ENCODE results near the gene PGAM2. TPM values are rescaled to one million over a fixed set of nuclear protein-coding genes. Genes with fewer than 3 reads are reported as not detected.

The PGAM2 gene
- total and polyA plus RNA-seq, 2 of the 4 experiments (the other 2 are of a cell fraction): not detected

DNA sequence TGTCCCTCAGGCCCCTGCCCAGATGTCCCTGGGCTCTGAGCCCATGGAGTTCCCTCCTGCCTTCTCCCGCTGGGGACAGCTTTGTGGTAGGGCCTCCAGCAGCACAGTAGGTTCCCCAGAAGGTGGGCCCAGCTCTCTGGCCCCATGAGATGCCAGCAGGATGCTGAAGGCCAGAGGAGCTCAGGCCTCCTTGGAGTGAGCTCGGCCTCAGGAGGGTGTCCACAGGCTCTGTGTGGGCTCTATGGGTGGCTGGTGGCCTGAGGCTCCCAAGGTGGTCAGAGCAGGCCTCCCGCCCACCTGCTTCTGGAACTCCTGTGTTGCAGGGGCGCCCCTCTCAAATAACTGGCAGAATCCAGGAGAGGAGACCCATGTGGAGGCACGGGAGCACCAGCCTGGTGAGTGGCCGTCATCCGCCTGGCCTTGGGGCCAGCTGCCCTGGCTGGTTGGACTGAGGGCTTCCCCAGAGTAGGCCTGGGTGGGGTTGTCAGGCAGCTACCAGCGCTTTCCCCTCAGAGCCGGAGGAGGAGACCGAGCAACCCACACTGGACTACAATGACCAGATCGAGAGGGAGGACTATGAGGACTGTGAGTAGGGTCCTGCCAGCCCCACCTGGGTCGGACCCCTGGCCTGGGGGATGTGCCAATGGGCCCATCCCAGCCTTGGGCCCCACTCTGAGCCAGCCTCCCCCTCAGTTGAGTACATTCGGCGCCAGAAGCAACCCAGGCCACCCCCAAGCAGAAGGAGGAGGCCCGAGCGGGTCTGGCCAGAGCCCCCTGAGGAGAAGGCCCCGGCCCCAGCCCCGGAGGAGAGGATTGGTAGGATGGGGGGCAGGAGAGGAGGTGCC, 42.0 kb upstream of the PGAM2 start (continued):
- no peak for TF ChIP-seq CEBPB (IDR thresholded peaks at IDR 0.05; ENCODE audit: low read depth, low read length)

DNA sequence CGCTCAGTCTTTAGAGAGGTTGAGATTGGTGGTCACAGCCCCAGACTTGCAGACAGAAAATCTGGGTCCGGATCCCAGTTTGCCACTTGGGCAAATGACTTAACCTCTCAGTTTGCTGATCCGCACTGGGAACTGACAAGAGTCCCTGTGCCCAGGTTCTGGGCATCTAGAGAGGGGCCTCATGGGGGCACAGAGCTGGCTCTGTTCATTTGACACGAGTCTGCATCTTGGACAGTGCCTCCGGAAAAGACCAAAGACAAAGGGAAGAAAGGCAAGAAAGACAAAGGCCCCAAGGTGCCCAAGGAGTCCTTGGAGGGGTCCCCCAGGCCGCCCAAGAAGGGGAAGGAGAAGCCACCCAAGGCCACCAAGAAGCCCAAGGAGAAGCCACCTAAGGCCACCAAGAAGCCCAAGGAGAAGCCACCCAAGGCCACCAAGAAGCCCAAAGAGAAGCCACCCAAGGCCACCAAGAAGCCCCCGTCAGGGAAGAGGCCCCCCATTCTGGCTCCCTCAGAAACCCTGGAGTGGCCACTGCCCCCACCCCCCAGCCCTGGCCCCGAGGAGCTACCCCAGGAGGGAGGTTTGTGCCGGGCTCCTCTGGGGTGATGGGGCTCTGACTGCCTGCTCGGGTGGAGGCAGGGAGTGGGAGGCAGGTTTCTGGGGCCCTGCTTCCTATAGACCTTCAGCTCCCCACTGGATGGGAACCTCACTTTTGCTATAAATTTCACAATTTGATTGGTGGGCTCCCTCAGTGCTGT, 41.1 kb upstream of the PGAM2 start:
- POLR2A ChIA-PET (ENCODE audit: unreplicated experiment): no interaction called here
- H2AK9ac ChIP-seq (replicated peaks; ENCODE audit: low read depth, low read length, poor library complexity): no peak overlapping the region
- no peak overlapping the region for H4K5ac ChIP-seq (ENCODE audit: low read depth, low read length)
- H3K18ac ChIP-seq (ENCODE audit: low read depth, low read length): no peak overlapping the region; the same call in 1 of the 2 replicates
- no peak overlapping the region for H4K91ac ChIP-seq (ENCODE audit: insufficient read depth, low read depth, low read length)
- H2BK5ac ChIP-seq (ENCODE audit: low read depth, low read length, poor library complexity, severe bottlenecking): no peak overlapping the region
- peak overlapping the region; percentile 70; the same call in 1 of the 2 replicates for H2AK5ac ChIP-seq (ENCODE audit: low read depth, low read length)
- H2BK20ac ChIP-seq (ENCODE audit: low read depth, low read length): no peak overlapping the region
- WGBS, 2 experiments (ENCODE audit: extremely low coverage in 2 of 2, insufficient read length in 1 of 2): 98% methylated on average over 4 of the region's 10 CpGs; no CpG with 5 or more reads in 1 of the 2 experiments
- CTCF ChIA-PET: no interaction called here
- H2BK15ac ChIP-seq (ENCODE audit: low read depth, low read length): no peak overlapping the region
- H3K27ac ChIP-seq (ENCODE audit: insufficient read depth, low read length): no peak overlapping the region
- peaks cover 18% of the 10 kb centered on the region for H3K9me1 ChIP-seq (ENCODE audit: insufficient read depth, low read length)
- H3K4me1 ChIP-seq (ENCODE audit: control insufficient read depth, insufficient read depth, low read length): peaks cover 19% of the 10 kb centered on the region
- no peak for DNase-seq
- no peak overlapping the region for H3K9ac ChIP-seq (ENCODE audit: low read depth, low read length)
- no peak overlapping the region for H3K23ac ChIP-seq (ENCODE audit: low read depth, low read length)
- no peak overlapping the region for H4K8ac ChIP-seq (ENCODE audit: low read depth in 2 of 2, low read length in 2 of 2)
- H3K4ac ChIP-seq (ENCODE audit: low read depth, low read length): peak overlapping the region; percentile 80
- in situ Hi-C loops (cut with MboI; ENCODE audit: low sequenced_read_pairs) (no loop called here), intact Hi-C loops (cut with micrococcal nuclease) (no loop called here), dilution Hi-C loops (cut with HindIII; ENCODE audit: low sequenced_read_pairs, unreplicated experiment) (no loop called here)
- H2AFZ ChIP-seq (replicated peaks; ENCODE audit: low read length, poor library complexity): no peak overlapping the region
- no peak overlapping the region for H3K4me2 ChIP-seq (ENCODE audit: low read depth, low read length)
- H3K36me3 ChIP-seq (ENCODE audit: control insufficient read depth, insufficient read depth, low read length): no peaks in the 10 kb centered on the region
- 0 out of 2 replicates have a peak overlapping the region, but pooled peaks have one; percentile 77 for H3K14ac ChIP-seq (replicated peaks; ENCODE audit: low read depth, low read length)
- H3K27me3 ChIP-seq (ENCODE audit: control insufficient read depth, insufficient read depth, low read length): no peaks in the 10 kb centered on the region
- no TSS peak for BruUV-seq (replicated peaks)
- H3K79me1 ChIP-seq (ENCODE audit: low read depth in 1 of 2, low read length in 2 of 2): no peaks in the 10 kb centered on the region; a peak in 1 of 4 replicates
- no peak for TF ChIP-seq POLR2A (IDR thresholded peaks at IDR 0.05; ENCODE audit: low read depth, low read length)
- TF ChIP-seq MXI1 (IDR thresholded peaks at IDR 0.05; ENCODE audit: borderline replicate concordance, low read depth, low read length): no peak
- TF ChIP-seq BHLHE40 (IDR thresholded peaks at IDR 0.05; ENCODE audit: low read depth, low read length): no peak
- no peak for TF ChIP-seq MAZ (IDR thresholded peaks at IDR 0.05; ENCODE audit: borderline replicate concordance, low read depth, low read length)
- no peak for TF ChIP-seq RCOR1 (IDR thresholded peaks at IDR 0.05; ENCODE audit: insufficient replicate concordance, low read length)
- no peak for TF ChIP-seq CEBPB (IDR thresholded peaks at IDR 0.05; ENCODE audit: low read depth, low read length)
- no peak for TF ChIP-seq CHD1 (IDR thresholded peaks at IDR 0.05; ENCODE audit: low read depth, low read length)
- TF ChIP-seq, protein P1, sequence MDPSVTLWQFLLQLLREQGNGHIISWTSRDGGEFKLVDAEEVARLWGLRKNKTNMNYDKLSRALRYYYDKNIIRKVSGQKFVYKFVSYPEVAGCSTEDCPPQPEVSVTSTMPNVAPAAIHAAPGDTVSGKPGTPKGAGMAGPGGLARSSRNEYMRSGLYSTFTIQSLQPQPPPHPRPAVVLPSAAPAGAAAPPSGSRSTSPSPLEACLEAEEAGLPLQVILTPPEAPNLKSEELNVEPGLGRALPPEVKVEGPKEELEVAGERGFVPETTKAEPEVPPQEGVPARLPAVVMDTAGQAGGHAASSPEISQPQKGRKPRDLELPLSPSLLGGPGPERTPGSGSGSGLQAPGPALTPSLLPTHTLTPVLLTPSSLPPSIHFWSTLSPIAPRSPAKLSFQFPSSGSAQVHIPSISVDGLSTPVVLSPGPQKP (IDR thresholded peaks at IDR 0.05; ENCODE audit: borderline replicate concordance, low read depth, low read length): no peak
- 0 out of 2 replicates have a peak overlapping the region, but pooled peaks have one; percentile 30 for H2BK120ac ChIP-seq (ENCODE audit: low read depth, low read length)
- no peaks in the 10 kb centered on the region for H3K9me3 ChIP-seq (ENCODE audit: control insufficient read depth, insufficient read depth, low read length)
- H3K56ac ChIP-seq (ENCODE audit: extremely low read depth, insufficient read depth, low read length): no peak overlapping the region
- no peak overlapping the region for H3K4me3 ChIP-seq (ENCODE audit: insufficient read depth, low read depth, low read length)
- H4K20me1 ChIP-seq (ENCODE audit: insufficient read depth, low read length): no peaks in the 10 kb centered on the region
- ATAC-seq (ENCODE audit: low read depth): no peak
